DND-41 (cell line): ENCODE data around the gene NAPSA.
"Not testable (repeated sequence)": the region's sequence is repeated elsewhere in the genome, so short reads cannot be mapped to it uniquely, and the experiment has no call there.

Experiments used
- ATAC-seq: fragments of 200-7000 bp; cut with Tn5 transposase; 3 replicates; pipeline ENCODE4 v1.9.1; 2021; ENCODE audit warnings: low read depth; ENCODE audit not compliant: insufficient read depth
- DNase-seq: peaks from one replicate; pipeline ENCODE4 v3.0.0-alpha.2; 2020
- H2AFZ ChIP-seq: 2 replicates; pipeline ENCODE4 v1.6.0; 2012; ENCODE audit warnings: low read depth, low read length
- H3K27ac ChIP-seq: 2 replicates; pipeline ENCODE4 v1.5.1; 2012; ENCODE audit warnings: low read length, inconsistent platforms
- H3K27me3 ChIP-seq: fragments of 200-600 bp; sonication (generic); 2 replicates; pipeline ENCODE4 v1.6.0; 2012; ENCODE audit warnings: low read length, mild to moderate bottlenecking, inconsistent platforms; ENCODE audit not compliant: insufficient read depth, poor library complexity
- H3K36me3 ChIP-seq: 2 replicates; pipeline ENCODE4 v1.5.1; 2012; ENCODE audit warnings: low read length, inconsistent platforms; ENCODE audit not compliant: insufficient read depth
- H3K4me1 ChIP-seq: 2 replicates; pipeline ENCODE4 v1.5.1; 2012; ENCODE audit warnings: mild to moderate bottlenecking, low read length; ENCODE audit not compliant: insufficient read depth
- H3K4me2 ChIP-seq: 2 replicates; pipeline ENCODE4 v1.6.0; 2012; ENCODE audit warnings: mild to moderate bottlenecking, moderate library complexity, low read length, inconsistent platforms; ENCODE audit not compliant: insufficient read depth
- H3K4me3 ChIP-seq, 2 experiments: fragments of 200-600 bp in 1 of 2; shearing (Covaris generic) in 1 of 2; 2 replicates each; pipeline ENCODE4 v1.5.1; 2012 to 2016; ENCODE audit warnings: inconsistent platforms in 2 of 2, low read length in 2 of 2, mild to moderate bottlenecking in 2 of 2, low read depth in 1 of 2, moderate library complexity in 1 of 2
- H3K79me2 ChIP-seq: 2 replicates; pipeline ENCODE4 v1.6.0; 2012; ENCODE audit warnings: low read length, inconsistent platforms; ENCODE audit not compliant: insufficient read depth
- H3K9ac ChIP-seq: 2 replicates; pipeline ENCODE4 v1.6.0; 2012; ENCODE audit warnings: low read depth, mild to moderate bottlenecking, inconsistent platforms, low read length, moderate library complexity
- H3K9me3 ChIP-seq: 2 replicates; pipeline ENCODE4 v1.5.1; 2012; ENCODE audit warnings: low read length, moderate library complexity, mild to moderate bottlenecking, inconsistent platforms; ENCODE audit not compliant: insufficient read depth, severe bottlenecking
- H4K20me1 ChIP-seq: 2 replicates; pipeline ENCODE4 v1.6.0; 2012; ENCODE audit warnings: low read length; ENCODE audit not compliant: insufficient read depth
- EZH2 ChIP-seq: IDR thresholded peaks from 3 replicates; pipeline ENCODE4 v1.6.1; 2012; ENCODE audit warnings: borderline replicate concordance, low read depth, mild to moderate bottlenecking, moderate library complexity, low read length, inconsistent platforms; ENCODE audit not compliant: severe bottlenecking
- TF ChIP-seq, protein P1 (sequence below): IDR thresholded peaks from 2 replicates; pipeline ENCODE4 v1.5.1; 2012; ENCODE audit warnings: borderline replicate concordance, low read length, moderate library complexity, mild to moderate bottlenecking; ENCODE audit not compliant: poor library complexity, severe bottlenecking; ENCODE audit errors: extremely low read depth

NAPSA gene

GRCh38 chr19:50393589-50393988 lies 28.1 kb upstream of the NAPSA start:
- Histone ChIP-seq H3K27ac (no peak overlapping the region), H4K20me1 (peaks cover 43% of the 10 kb centered on the region; the same call in 1 of the 2 replicates), H3K4me3 (no peak overlapping the region), H3K27me3 (no peaks in the 10 kb centered on the region), H3K4me1 (no peaks in the 10 kb centered on the region), H2AFZ (no peak overlapping the region), H3K79me2 (peaks cover 84% of the 10 kb centered on the region), H3K4me2 (no peak overlapping the region), H3K9ac (no peak overlapping the region), H3K36me3 (peaks cover 50% of the 10 kb centered on the region), H3K9me3 (no peaks in the 10 kb centered on the region)
- no peak for ATAC-seq
- TF ChIP-seq EZH2, result no peak
- TF ChIP-seq, protein P1, sequence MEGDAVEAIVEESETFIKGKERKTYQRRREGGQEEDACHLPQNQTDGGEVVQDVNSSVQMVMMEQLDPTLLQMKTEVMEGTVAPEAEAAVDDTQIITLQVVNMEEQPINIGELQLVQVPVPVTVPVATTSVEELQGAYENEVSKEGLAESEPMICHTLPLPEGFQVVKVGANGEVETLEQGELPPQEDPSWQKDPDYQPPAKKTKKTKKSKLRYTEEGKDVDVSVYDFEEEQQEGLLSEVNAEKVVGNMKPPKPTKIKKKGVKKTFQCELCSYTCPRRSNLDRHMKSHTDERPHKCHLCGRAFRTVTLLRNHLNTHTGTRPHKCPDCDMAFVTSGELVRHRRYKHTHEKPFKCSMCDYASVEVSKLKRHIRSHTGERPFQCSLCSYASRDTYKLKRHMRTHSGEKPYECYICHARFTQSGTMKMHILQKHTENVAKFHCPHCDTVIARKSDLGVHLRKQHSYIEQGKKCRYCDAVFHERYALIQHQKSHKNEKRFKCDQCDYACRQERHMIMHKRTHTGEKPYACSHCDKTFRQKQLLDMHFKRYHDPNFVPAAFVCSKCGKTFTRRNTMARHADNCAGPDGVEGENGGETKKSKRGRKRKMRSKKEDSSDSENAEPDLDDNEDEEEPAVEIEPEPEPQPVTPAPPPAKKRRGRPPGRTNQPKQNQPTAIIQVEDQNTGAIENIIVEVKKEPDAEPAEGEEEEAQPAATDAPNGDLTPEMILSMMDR, result no peak
- DNase-seq, result no peak

- Histone ChIP-seq H3K9me3 (no peaks in the 10 kb centered on the region), H3K36me3 (peaks cover 52% of the 10 kb centered on the region), H4K20me1 (peaks cover 41% of the 10 kb centered on the region; the same call in 1 of the 2 replicates), H3K27ac (no peak overlapping the region), H3K4me1 (peaks cover under 1% of the 10 kb centered on the region; the same call in 1 of the 2 replicates), H2AFZ (no peak overlapping the region), H3K79me2 (peaks cover 85% of the 10 kb centered on the region), H3K4me3 (no peak overlapping the region), H3K4me2 (no peak overlapping the region), H3K27me3 (no peaks in the 10 kb centered on the region), H3K9ac (no peak overlapping the region)
- no peak for DNase-seq
- TF ChIP-seq, protein P1, result no peak
- TF ChIP-seq EZH2, result no peak
- ATAC-seq, result no peak
These were observed 27.3 kb upstream of the NAPSA start for GRCh38 chr19:50392759-50393158.

DNA sequence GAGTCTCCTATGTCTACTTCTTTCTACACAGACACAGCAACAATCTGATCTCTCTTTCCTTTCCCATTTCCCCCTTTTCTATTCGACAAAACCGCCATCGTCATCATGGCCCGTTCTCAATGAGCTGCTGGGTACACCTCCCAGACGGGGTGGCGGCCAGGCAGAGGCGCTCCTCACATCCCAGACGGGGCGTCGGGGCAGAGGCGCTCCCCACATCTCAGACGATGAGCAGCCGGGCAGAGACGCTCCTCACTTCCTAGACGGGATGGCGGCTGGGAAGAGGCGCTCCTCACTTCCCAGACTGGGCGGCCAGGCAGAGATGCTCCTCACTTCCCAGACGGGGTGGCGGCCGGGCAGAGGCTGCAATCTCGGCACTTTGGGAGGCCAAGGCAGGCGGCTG lies 25.5 kb upstream of the NAPSA start:
- H3K4me3 ChIP-seq, H3K27ac ChIP-seq, H3K4me2 ChIP-seq, H3K27me3 ChIP-seq, H2AFZ ChIP-seq, H3K9me3 ChIP-seq, DNase-seq, H3K9ac ChIP-seq, ATAC-seq: not testable (repeated sequence)
- peaks cover 11% of the 10 kb centered on the region for H3K4me1 ChIP-seq
- H3K36me3 ChIP-seq, result peaks cover 64% of the 10 kb centered on the region
- H3K79me2 ChIP-seq, result peaks cover 88% of the 10 kb centered on the region
- peaks cover 50% of the 10 kb centered on the region for H4K20me1 ChIP-seq

- Histone ChIP-seq H3K36me3 (peaks cover 68% of the 10 kb centered on the region), H4K20me1 (peaks cover 55% of the 10 kb centered on the region)
- H3K4me2 ChIP-seq, result not testable (repeated sequence)
These were observed 24.9 kb upstream of the NAPSA start for GRCh38 chr19:50390295-50390694.

DNA sequence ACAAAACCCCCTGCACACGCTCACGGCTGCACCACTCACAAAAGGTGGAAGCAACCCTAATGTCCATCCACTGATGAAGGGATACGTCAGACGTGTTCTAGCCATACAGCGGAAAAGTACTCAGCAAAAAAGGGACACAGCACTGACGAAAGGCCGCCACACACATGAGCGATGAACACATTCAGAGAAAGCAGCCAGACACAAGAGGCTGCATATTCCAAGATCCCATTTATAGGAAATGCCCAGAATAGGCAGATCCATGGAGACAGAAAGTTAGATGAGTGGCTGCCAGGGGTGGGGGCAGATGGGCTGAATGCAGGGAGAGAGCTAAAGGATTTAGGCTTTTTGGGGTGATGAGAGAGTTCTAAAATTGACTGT lies 22.4 kb upstream of the NAPSA start:
- DNase-seq, result no peak
- Histone ChIP-seq H3K79me2 (peaks cover 79% of the 10 kb centered on the region), H3K4me1 (peaks cover 32% of the 10 kb centered on the region), H3K9me3 (no peaks in the 10 kb centered on the region), H3K27me3 (no peaks in the 10 kb centered on the region), H4K20me1 (peaks cover 51% of the 10 kb centered on the region), H3K36me3 (peaks cover 53% of the 10 kb centered on the region), H3K27ac (no peak overlapping the region), H3K4me3 (no peak overlapping the region), H3K4me2 (no peak overlapping the region), H2AFZ (no peak overlapping the region), H3K9ac (no peak overlapping the region)
- TF ChIP-seq, protein P1, result no peak
- TF ChIP-seq EZH2, result no peak
- ATAC-seq, result no peak

More at GRCh38 chr19:50390295-50390694, 24.9 kb upstream of the NAPSA start:
- not testable (repeated sequence) for H3K4me3 ChIP-seq, H3K27ac ChIP-seq, H3K9me3 ChIP-seq, H2AFZ ChIP-seq, H3K27me3 ChIP-seq, ATAC-seq, H3K9ac ChIP-seq, DNase-seq
- Histone ChIP-seq H3K4me1 (peaks cover 18% of the 10 kb centered on the region), H3K79me2 (peaks cover 88% of the 10 kb centered on the region)
